Ectodermal cell (in vitro differentiated cells): ENCODE measurements around the gene TEAD1.
A peak's percentile ranks its signal among the peaks of the same experiment; 100 is the strongest.

Source experiments
- H3K27ac ChIP-seq: 2 replicates; pipeline ENCODE4 v1.7.0; 2013; ENCODE audit warnings: mild to moderate bottlenecking, low read depth, low read length; ENCODE audit not compliant: insufficient read depth, poor library complexity, severe bottlenecking
- H3K27me3 ChIP-seq: 2 replicates; pipeline ENCODE4 v1.7.0; 2013; ENCODE audit warnings: mild to moderate bottlenecking, low read length; ENCODE audit not compliant: insufficient read depth, control insufficient read depth, poor library complexity, severe bottlenecking
- H3K36me3 ChIP-seq: one replicate; pipeline ENCODE4 v1.7.0; 2013; ENCODE audit warnings: low read length; ENCODE audit not compliant: control insufficient read depth, insufficient read depth
- H3K4me1 ChIP-seq: one replicate; pipeline ENCODE4 v1.7.0; 2013; ENCODE audit warnings: low read length; ENCODE audit not compliant: control insufficient read depth, insufficient read depth
- H3K4me3 ChIP-seq: 2 replicates; pipeline ENCODE4 v1.7.0; 2013; ENCODE audit warnings: low read depth, low read length, control low read depth; ENCODE audit not compliant: insufficient read depth
- H3K9me3 ChIP-seq: 2 replicates; pipeline ENCODE4 v1.7.0; 2013; ENCODE audit warnings: mild to moderate bottlenecking, low read length, moderate library complexity; ENCODE audit not compliant: control insufficient read depth
- WGBS, 2 experiments: methylation state at CpG; one replicate each; pipeline ENCODE4 v1.1.7; 2013; ENCODE audit warnings: missing lambda C conversion rate in 2 of 2; 5-methylcytosine and 5-hydroxymethylcytosine counted together

The TEAD1 gene

DNA sequence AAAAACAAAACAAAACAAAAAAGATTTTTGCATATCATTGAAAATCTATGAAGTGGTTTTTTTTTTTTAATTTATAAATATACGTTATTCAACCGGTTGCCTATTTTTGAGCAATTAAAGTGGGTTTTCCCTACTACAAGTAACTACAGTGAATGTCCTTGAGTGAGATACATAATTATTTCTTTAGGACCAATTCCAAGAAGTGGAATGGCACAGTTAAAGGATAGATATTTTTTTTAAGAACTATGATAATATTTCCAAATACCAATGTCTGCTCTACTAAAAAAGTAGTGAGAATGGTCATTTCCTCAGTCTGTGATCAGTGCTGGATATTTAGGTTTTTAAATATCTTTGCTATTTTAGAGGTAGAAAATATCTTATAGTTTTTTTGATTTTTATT, 118.8 kb downstream of the TEAD1 start:
- H3K27ac ChIP-seq = no peak overlapping the region
- 87 to 100% methylated on average over 1 to 2 of the region's 2 CpGs for WGBS, 2 experiments
- H3K4me1 ChIP-seq = peaks cover 6% of the 10 kb centered on the region
- no peaks in the 10 kb centered on the region for H3K9me3 ChIP-seq
- no peaks in the 10 kb centered on the region for H3K27me3 ChIP-seq
- no peak overlapping the region for H3K4me3 ChIP-seq
- peaks cover 7% of the 10 kb centered on the region for H3K36me3 ChIP-seq

DNA sequence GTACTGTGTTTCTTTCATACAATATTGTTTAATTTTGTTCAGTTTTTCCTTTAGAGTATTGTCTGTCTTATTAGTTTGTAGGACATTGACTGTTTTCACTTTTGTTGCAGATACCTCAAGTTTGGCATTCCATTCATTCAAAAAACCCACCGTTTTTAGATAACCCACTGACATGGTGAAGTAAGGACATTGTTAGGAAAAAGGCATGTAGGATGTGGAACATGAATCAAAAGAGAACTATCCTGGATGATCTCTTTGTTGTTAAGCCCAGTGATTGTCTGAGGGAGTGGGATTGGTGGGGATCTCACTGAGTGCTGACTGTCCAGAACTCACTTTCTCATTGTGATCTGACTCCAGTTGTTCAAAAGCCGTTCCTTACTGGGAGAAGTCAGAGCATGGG, 119.3 kb downstream of the TEAD1 start:
- no peak overlapping the region for H3K4me3 ChIP-seq
- H3K9me3 ChIP-seq = no peaks in the 10 kb centered on the region
- 84 to 89% methylated on average over 2 of the region's 2 CpGs for WGBS, 2 experiments
- no peak overlapping the region for H3K27ac ChIP-seq
- no peaks in the 10 kb centered on the region for H3K27me3 ChIP-seq
- H3K36me3 ChIP-seq = peaks cover 7% of the 10 kb centered on the region
- peaks cover 7% of the 10 kb centered on the region for H3K4me1 ChIP-seq

DNA sequence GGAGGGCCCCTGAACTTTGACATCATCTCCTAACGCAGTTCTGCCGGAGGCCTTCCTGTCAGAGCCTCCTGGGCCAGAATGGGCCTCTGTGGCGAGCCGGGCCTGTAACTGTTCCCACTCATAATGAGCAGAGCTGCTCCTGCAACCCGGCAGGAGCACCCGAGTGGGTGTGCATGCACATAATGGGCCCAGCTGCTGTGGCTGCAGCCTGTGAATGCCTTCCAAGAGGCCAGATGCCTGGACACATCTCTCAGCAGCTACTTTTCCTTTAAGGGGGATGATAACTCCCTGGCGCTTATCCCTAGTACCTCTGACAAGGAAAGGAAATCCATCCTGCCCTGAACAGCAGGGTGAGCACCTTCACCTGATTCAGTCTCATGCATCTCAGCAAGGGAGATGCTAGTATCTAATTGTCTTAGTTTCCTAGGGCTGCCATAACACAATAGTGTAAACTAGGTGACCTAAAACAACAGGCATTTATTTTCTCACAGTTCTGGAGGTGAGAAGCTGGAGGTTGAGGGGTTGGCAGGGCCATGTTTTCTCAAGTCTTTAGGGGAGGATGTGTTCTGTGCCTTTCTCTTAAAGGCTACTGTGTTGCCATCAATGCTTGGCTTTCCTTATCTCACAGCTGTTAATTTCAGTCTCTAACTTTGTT, 120.5 kb downstream of the TEAD1 start:
- 82% methylated on average over 7 of the region's 7 CpGs for WGBS, 2 experiments
- Histone ChIP-seq H3K4me1 (peaks cover 19% of the 10 kb centered on the region), H3K27ac (no peak overlapping the region), H3K4me3 (no peak overlapping the region), H3K9me3 (no peaks in the 10 kb centered on the region), H3K36me3 (peaks cover 7% of the 10 kb centered on the region), H3K27me3 (no peaks in the 10 kb centered on the region)

DNA sequence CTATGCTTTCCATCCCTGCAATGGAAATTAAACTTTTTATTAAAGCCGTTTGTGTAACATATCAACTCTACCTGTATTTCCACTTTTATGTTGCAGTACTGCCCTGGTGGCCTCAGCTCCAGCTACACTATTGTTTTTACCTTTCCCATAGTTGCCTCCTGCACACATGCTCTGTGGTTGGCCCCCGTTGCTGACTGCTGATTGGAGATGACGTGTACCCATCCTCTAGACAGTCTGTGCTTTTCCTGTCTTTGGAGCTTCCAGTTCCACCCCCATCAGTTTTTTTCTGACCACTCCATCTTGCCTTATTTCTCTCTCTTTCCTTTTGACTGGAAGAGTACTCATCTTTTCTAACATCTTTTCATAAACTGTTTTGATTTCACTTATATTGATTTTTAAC, 123.8 kb downstream of the TEAD1 start:
- Histone ChIP-seq H3K9me3 (no peaks in the 10 kb centered on the region), H3K4me1 (peaks cover 51% of the 10 kb centered on the region), H3K27me3 (no peaks in the 10 kb centered on the region), H3K36me3 (peaks cover 7% of the 10 kb centered on the region), H3K4me3 (no peak overlapping the region), H3K27ac (no peak overlapping the region)
- 92 to 93% methylated on average over 3 of the region's 3 CpGs for whole genome bisulfite sequencing, 2 experiments

DNA sequence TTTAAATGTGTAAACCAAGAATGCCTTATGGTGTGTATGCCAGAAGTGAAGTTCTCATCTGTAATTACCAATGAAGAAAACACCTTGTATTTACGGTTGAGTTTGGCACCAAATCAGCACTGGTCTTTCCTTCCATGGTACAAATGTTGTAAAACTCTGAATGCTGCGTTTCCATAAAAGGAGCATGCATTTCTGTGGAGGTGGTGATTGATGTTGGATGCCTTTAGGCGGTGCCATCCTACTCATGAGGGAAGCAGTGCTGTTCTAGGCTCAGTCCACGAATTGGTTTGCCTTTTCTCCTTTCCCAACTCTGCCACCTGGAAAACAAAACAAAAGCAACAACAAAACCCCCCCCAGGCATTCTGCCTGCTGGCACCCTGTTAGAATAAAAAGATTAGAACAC, 124.4 kb downstream of the TEAD1 start:
- H3K4me1 ChIP-seq = peaks cover 57% of the 10 kb centered on the region
- H3K36me3 ChIP-seq = peaks cover 7% of the 10 kb centered on the region
- no peak overlapping the region for H3K27ac ChIP-seq
- no peak overlapping the region for H3K4me3 ChIP-seq
- no peaks in the 10 kb centered on the region for H3K9me3 ChIP-seq
- H3K27me3 ChIP-seq = no peaks in the 10 kb centered on the region
- 76 to 79% methylated on average over 4 of the region's 4 CpGs for WGBS, 2 experiments

DNA sequence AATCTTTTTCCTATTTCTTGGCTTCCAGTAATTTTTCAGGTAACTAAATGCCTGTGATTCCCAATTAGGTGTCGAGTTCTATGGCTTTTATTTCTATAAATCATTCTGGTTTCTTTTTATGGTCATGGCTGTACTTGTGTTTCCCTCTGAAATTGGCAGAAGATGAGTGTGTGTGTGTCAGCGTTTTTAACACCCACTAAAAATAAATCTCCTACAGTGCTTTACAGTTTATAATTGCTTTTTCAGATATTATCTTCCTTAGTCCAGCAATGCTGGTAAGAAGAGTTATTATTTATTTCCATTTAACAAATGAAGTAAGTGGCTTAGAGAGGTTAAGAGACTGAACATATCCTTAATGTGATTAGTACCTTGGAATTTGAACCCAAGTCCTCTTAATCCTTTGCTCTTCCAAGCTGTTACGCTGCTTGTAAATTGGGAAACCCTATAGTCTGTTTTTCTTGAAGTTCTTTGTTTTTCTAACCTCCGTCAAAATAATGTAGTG, 125.2 kb downstream of the TEAD1 start:
- peaks cover 55% of the 10 kb centered on the region for H3K4me1 ChIP-seq

DNA sequence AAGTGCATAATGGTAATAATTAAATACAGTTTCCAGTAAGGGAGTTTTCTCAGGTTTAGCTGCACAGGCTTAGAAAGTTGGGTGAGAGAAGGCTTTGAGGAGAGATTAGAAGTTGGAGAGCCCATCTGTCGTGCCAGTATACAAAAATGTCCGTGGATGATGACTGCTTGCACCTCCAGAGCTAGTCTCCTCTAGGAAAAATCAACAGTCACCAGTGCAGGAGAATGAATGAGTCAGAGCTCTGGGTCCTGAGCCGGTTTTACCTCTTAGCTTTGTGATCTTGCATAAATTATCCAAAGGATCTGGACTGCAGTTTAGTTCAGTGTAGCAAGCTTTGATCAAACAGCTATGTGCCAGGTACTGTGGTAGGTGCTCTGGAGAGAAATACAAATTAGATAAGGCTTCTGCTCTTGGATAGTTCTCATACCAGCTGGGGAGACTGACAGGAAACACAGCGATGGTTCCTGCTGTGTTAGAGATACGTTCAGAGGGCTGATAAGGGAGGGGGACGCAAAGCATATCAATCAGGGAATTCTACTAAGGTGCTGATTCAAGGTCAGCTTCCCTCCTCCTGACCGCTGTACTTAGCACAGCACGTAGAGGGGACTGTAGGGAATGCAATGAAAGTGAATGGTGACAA, 125.9 kb downstream of the TEAD1 start:
- Histone ChIP-seq H3K4me3 (peak overlapping the region; percentile 3), H3K27ac (peak overlapping the region; percentile 58), H3K9me3 (no peaks in the 10 kb centered on the region), H3K36me3 (no peaks in the 10 kb centered on the region), H3K27me3 (no peaks in the 10 kb centered on the region), H3K4me1 (peaks cover 52% of the 10 kb centered on the region)
- WGBS, 2 experiments = 32 to 34% methylated on average over 8 of the region's 8 CpGs

More for the DNA sequence above, 125.2 kb downstream of the TEAD1 start:
- H3K4me3 ChIP-seq = no peak overlapping the region
- no peak overlapping the region for H3K27ac ChIP-seq
- WGBS, 2 experiments = 79 to 80% methylated on average over 1 to 3 of the region's 4 CpGs
- H3K9me3 ChIP-seq = no peaks in the 10 kb centered on the region
- peaks cover 2% of the 10 kb centered on the region for H3K36me3 ChIP-seq
- H3K27me3 ChIP-seq = no peaks in the 10 kb centered on the region

DNA sequence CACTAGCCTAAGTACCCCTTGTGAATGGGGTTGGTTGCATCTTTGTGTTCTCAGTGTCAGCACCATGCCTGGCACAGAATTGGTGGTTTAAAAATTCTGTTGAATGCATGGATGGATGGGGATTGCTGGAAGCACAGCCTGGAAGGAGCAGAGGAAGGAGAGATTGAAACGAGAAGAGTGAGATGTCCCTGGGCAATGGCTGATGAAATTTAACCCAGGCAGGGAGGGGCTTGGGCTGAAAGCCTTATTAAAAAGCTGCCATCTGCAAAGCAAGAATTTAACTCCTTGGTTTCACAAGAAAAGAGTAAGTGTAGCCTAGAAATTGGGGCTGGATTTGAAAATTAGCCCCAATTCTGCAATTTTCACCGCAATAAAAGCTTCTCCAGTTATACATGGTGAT, 126.7 kb downstream of the TEAD1 start:
- Histone ChIP-seq H3K27me3 (no peaks in the 10 kb centered on the region), H3K9me3 (no peaks in the 10 kb centered on the region), H3K36me3 (no peaks in the 10 kb centered on the region), H3K27ac (peak overlapping the region; percentile 58), H3K4me1 (peaks cover 52% of the 10 kb centered on the region), H3K4me3 (no peak overlapping the region)
- 62 to 63% methylated on average over 2 of the region's 2 CpGs for WGBS, 2 experiments

DNA sequence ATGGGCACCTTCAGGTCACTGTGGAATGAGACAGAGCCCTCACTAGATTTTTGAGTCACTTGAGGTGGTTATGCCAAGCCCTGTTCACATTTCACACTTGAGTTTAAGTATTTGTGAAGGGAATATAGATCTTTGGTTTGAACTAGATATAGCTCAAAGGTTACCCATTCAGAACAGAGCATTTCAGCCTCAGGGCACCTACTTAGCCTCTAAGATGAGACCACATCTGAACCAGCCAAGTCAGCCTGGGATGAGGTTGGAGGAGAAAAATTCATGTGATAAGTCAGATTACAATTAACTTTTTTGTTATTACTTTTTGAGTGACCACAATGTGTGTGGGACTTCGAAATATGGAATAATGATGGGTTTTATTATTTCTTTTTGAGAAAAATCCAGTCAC, 127.8 kb downstream of the TEAD1 start:
- H3K27ac ChIP-seq = no peak overlapping the region
- H3K36me3 ChIP-seq = no peaks in the 10 kb centered on the region
- no peak overlapping the region for H3K4me3 ChIP-seq
- no peaks in the 10 kb centered on the region for H3K27me3 ChIP-seq
- 90 to 93% methylated on average over 1 of the region's 1 CpG for WGBS, 2 experiments
- peaks cover 52% of the 10 kb centered on the region for H3K4me1 ChIP-seq
- H3K9me3 ChIP-seq = no peaks in the 10 kb centered on the region

DNA sequence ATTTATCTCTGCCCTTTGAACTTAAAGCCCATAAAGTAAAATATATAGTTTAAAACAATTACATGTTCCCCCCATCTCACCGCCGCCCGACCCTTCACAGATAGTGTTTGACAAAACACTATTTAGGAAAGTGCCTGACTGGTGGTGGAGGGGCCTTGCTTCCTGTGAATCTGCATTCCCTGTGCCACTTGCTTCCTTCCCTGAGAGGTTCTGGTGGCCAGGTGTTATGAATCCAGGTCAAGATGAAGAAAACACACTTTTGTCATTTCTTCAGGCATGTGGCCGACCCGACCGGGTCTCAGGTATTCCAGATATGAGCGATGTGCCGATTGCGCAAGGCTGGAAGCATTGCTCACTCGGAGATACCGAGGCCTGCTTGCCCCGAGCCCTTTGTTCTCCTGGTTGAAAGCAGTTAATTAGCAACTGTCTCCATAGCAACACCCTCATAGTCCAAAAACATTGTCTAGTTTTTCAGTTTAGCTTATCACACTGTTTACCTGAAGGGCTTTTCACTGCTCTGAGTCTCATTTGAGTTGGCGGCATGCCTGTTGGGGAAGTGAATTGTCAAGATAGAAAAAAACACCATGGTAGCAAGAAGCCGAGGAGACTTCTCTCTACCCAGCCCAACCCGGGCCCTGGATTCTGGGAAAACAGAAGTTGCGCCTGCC, 128.3 kb downstream of the TEAD1 start:
- Histone ChIP-seq H3K36me3 (no peaks in the 10 kb centered on the region), H3K4me1 (peaks cover 54% of the 10 kb centered on the region), H3K27me3 (no peaks in the 10 kb centered on the region), H3K4me3 (no peak overlapping the region), H3K27ac (peak overlapping the region; percentile 73), H3K9me3 (no peaks in the 10 kb centered on the region)
- WGBS, 2 experiments = 79 to 80% methylated on average over 16 of the region's 16 CpGs
